ENCODE data around the gene CAMK1D. TPM values are rescaled to one million over a fixed set of nuclear protein-coding genes. Genes with fewer than 3 reads are reported as not detected.

The CAMK1D gene
- total and polyA plus RNA-seq, 2 experiments from 2014 or later: 3.5 to 6.0 TPM

- Histone ChIP-seq H2AFZ (no peak overlapping the region), H3K4me2 (peak overlapping the region; percentile 17), H3K27me3 (no peaks in the 10 kb centered on the region), H3K4me1 (ENCODE audit: insufficient read depth) (peaks cover 34% of the 10 kb centered on the region), H4K20me1 (ENCODE audit: insufficient read depth, poor library complexity, severe bottlenecking) (no peaks in the 10 kb centered on the region), H3K9me3 (ENCODE audit: low read depth) (no peaks in the 10 kb centered on the region), H3K27ac (peak overlapping the region; percentile 62), H3K9me2 (replicated peaks; ENCODE audit: insufficient read depth) (no peaks in the 10 kb centered on the region), H3K79me2 (no peaks in the 10 kb centered on the region), H3K4me3 (no peak overlapping the region), H3K36me3 (replicated peaks; ENCODE audit: insufficient read depth, low read depth) (no peaks in the 10 kb centered on the region)
- no peak for TF ChIP-seq EZH2phosphoT487 (IDR thresholded peaks at IDR 0.05; ENCODE audit: low read depth, severe bottlenecking, unreplicated experiment)
- no peak for TF ChIP-seq EZH2 (IDR thresholded peaks at IDR 0.05; ENCODE audit: borderline replicate concordance)
- no peak for TF ChIP-seq CTCF (IDR thresholded peaks at IDR 0.05; ENCODE audit: poor library complexity)
- peak; percentile 18 for DNase-seq (ENCODE audit: low spot score)
- WGBS (ENCODE audit: low lambda C conversion rate, missing lambda C conversion rate): 86% methylated on average over 16 of the region's 16 CpGs
These were observed 152.6 kb downstream of the CAMK1D start for GRCh38 chr10:12501841-12502525.

- H3K9me3 ChIP-seq (ENCODE audit: low read depth): no peaks in the 10 kb centered on the region
- H3K4me2 ChIP-seq: no peak overlapping the region
- H3K36me3 ChIP-seq (replicated peaks; ENCODE audit: insufficient read depth, low read depth): no peaks in the 10 kb centered on the region
- DNase-seq (ENCODE audit: low spot score): no peak
- TF ChIP-seq EZH2phosphoT487 (IDR thresholded peaks at IDR 0.05; ENCODE audit: low read depth, severe bottlenecking, unreplicated experiment): no peak
- no peak for TF ChIP-seq CTCF (IDR thresholded peaks at IDR 0.05; ENCODE audit: poor library complexity)
- no peak for TF ChIP-seq EZH2 (IDR thresholded peaks at IDR 0.05; ENCODE audit: borderline replicate concordance)
- no peak overlapping the region for H2AFZ ChIP-seq
- H3K4me1 ChIP-seq (ENCODE audit: insufficient read depth): peaks cover 34% of the 10 kb centered on the region
- WGBS (ENCODE audit: low lambda C conversion rate, missing lambda C conversion rate): 96% methylated on average over 19 of the region's 19 CpGs
- no peaks in the 10 kb centered on the region for H3K27me3 ChIP-seq
- no peaks in the 10 kb centered on the region for H4K20me1 ChIP-seq (ENCODE audit: insufficient read depth, poor library complexity, severe bottlenecking)
- H3K4me3 ChIP-seq: no peak overlapping the region
- H3K9me2 ChIP-seq (replicated peaks; ENCODE audit: insufficient read depth): no peaks in the 10 kb centered on the region
- no peak overlapping the region for H3K27ac ChIP-seq
- H3K79me2 ChIP-seq: no peaks in the 10 kb centered on the region
These were observed 153.4 kb downstream of the CAMK1D start for GRCh38 chr10:12502526-12503274.

- H3K79me2 ChIP-seq: no peaks in the 10 kb centered on the region
- H3K27me3 ChIP-seq: no peaks in the 10 kb centered on the region
- no peaks in the 10 kb centered on the region for H3K9me3 ChIP-seq (ENCODE audit: low read depth)
- H3K4me2 ChIP-seq: no peak overlapping the region
- peaks cover 34% of the 10 kb centered on the region for H3K4me1 ChIP-seq (ENCODE audit: insufficient read depth)
- TF ChIP-seq EZH2phosphoT487 (IDR thresholded peaks at IDR 0.05; ENCODE audit: low read depth, severe bottlenecking, unreplicated experiment): no peak
- no peak for TF ChIP-seq CTCF (IDR thresholded peaks at IDR 0.05; ENCODE audit: poor library complexity)
- no peak for TF ChIP-seq EZH2 (IDR thresholded peaks at IDR 0.05; ENCODE audit: borderline replicate concordance)
- peak; percentile 33 for DNase-seq (ENCODE audit: low spot score)
- H4K20me1 ChIP-seq (ENCODE audit: insufficient read depth, poor library complexity, severe bottlenecking): no peaks in the 10 kb centered on the region
- no peaks in the 10 kb centered on the region for H3K9me2 ChIP-seq (replicated peaks; ENCODE audit: insufficient read depth)
- no peak overlapping the region for H2AFZ ChIP-seq
- 57% methylated on average over 10 of the region's 10 CpGs for WGBS (ENCODE audit: low lambda C conversion rate, missing lambda C conversion rate)
- no peaks in the 10 kb centered on the region for H3K36me3 ChIP-seq (replicated peaks; ENCODE audit: insufficient read depth, low read depth)
- H3K27ac ChIP-seq: no peak overlapping the region
- H3K4me3 ChIP-seq: no peak overlapping the region
These were observed 154.0 kb downstream of the CAMK1D start for GRCh38 chr10:12503311-12503710.

Data from hepatocyte (in vitro differentiated cells).